GM10266 (cell line): Measurements from ENCODE around the gene SMR3A.

Experiments used
- DNase-seq: peaks from one replicate; pipeline ENCODE4 v3.0.0; 2012; ENCODE audit errors: extremely low spot score
- CTCF ChIP-seq: IDR thresholded peaks from 2 replicates; pipeline ENCODE4 v1.5.1; 2012; ENCODE audit warnings: mild to moderate bottlenecking, low read depth; ENCODE audit not compliant: control insufficient read depth, insufficient read depth; ENCODE audit errors: missing control alignments

SMR3A gene

GRCh38 chr4:70356185-70356584 lies 4.4 kb upstream of the SMR3A start:
- TF ChIP-seq CTCF: no peak
- DNase-seq: no peak

- no peak for TF ChIP-seq CTCF
- no peak for DNase-seq
Observed at GRCh38 chr4:70359115-70359661, 1.4 kb upstream of the SMR3A start.

DNA sequence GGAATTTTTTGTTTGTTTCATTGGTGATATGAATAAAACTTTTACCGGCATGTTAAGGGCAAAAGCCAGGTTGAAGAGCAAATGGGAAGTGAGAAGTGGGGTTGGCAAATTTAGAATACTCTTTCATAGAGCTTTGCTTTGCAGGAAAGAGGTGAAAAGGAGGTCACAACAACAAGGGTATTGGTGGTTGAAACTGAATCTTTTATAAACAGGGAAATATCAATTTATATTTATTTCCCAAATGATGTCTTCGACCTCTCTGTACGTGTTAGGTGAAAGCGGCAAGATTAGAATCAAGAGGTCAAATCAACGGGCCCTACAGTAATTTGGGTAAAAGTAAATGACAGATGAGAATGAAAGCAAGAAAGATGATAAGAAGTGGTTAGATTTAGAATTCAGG lies 3.4 kb downstream of the SMR3A start:
- no peak for TF ChIP-seq CTCF
- DNase-seq: no peak

GRCh38 chr4:70365479-70365878 lies 4.9 kb downstream of the SMR3A start:
- no peak for DNase-seq
- no peak for TF ChIP-seq CTCF

DNA sequence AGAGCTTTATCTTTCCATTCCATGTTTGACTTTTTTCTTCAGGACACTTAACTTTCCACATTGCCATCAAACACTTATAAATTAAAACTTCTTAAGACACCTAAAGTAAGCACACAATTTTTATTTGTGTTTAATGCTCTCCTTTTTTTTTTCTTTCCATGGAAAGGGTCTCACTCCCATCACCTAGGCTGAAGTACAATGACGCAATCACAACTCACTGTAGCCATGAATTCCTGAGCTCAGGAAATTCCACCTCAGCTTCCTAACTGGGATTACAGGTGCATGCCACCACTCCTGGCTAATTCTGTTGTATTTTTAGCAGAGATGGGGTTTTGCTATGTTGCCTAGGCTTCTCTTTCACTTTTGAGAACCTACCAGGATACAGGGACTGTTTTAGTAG lies 7.3 kb downstream of the SMR3A start:
- TF ChIP-seq CTCF: no peak
- DNase-seq: no peak

DNA sequence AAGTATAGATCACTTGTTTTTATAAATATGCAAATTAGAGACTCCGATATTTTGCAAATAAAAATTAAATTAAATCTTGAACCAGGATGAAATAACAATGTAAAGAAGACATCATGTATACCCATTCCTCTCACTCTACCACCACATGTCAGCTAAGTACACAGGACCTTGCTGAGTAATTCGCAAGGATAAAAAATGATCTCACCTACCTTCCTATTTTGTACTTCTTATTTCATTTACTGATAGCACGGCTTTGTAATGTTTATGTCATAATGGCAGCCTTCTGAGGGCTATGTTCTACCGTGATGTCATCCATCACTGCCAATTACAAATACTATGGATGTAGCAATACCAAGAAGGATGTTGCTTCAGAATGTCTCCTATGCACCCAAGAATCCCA lies 11.4 kb downstream of the SMR3A start:
- DNase-seq: no peak
- TF ChIP-seq CTCF: no peak

DNA sequence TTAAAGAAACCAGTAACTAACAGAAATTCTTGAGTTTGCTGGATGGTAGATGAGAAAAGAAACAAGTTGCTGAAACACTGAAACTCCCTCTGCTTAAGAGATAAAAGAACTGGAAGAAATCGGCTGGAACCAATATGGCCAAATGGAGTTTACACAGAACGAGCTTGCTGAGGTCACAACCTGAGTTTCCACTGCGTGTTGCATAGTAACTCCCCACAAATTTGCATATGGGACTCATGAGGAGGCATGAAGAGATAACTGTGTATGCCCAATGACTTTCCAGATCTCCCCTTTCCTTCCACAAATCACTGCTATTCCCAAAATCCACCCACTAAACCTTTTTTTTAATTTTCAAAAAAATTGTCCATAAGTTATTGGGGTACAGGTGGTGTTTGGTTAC lies 12.2 kb downstream of the SMR3A start:
- DNase-seq: no peak
- TF ChIP-seq CTCF: no peak

DNA sequence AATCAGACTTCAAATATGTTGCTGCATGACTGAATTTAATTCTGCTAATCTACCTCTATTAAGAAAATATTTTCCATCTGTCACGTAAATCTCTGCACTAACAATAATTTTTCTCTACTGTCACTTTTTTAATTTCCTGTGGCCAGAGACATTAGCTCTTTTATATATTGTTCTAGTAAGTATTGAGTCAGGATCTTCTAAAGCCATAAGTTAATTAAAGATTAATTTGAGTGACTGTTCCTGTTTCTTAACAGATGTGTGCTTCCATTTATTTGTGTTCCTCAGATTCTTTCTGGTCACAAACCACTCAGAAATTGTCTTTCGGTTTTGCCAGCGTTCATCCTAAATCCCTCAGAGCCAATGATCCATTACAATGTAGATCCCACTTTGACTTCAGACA lies 20.0 kb downstream of the SMR3A start:
- no peak for TF ChIP-seq CTCF

More for the DNA sequence above, 20.0 kb downstream of the SMR3A start:
- DNase-seq: no peak
